ENCODE measurements around the gene FARSA.

DNA sequence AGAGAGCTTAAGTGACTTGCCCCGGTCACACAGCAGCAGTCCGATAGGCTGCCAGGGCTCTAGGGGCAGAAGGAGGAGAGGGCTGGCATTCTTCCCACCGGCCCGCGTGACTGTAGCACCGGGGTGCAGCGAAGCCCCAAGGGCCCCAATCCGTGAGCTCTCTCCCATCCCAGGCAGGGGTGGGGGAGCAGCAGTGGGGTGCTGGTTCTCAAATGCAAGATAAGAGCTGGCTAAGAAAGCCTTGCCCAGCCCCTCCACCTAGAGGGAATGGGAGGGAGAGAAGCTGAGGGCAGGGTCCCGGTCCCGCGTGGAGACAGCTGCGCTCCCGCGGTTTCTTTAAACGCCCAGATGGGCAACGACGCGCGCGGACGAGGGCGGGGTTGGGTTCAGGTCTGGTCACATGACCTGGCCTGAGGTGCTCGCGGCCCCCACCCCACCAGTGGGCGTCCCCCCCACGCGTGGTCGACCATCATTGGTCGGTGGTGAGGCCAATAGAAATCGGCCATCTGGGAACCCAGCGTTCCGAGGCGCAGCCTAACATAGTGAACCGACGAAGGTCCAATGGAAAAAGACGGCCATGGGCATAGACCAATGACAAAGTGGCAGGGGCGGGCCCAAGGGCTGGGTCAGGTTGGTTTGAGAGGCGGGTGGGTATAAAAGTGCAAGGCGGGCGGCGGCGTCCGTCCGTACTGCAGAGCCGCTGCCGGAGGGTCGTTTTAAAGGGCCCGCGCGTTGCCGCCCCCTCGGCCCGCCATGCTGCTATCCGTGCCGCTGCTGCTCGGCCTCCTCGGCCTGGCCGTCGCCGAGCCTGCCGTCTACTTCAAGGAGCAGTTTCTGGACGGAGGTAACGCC is 4.6 kb upstream of the FARSA start, which contains the start of gene CALR:
- TF ChIP-seq, protein P1, sequence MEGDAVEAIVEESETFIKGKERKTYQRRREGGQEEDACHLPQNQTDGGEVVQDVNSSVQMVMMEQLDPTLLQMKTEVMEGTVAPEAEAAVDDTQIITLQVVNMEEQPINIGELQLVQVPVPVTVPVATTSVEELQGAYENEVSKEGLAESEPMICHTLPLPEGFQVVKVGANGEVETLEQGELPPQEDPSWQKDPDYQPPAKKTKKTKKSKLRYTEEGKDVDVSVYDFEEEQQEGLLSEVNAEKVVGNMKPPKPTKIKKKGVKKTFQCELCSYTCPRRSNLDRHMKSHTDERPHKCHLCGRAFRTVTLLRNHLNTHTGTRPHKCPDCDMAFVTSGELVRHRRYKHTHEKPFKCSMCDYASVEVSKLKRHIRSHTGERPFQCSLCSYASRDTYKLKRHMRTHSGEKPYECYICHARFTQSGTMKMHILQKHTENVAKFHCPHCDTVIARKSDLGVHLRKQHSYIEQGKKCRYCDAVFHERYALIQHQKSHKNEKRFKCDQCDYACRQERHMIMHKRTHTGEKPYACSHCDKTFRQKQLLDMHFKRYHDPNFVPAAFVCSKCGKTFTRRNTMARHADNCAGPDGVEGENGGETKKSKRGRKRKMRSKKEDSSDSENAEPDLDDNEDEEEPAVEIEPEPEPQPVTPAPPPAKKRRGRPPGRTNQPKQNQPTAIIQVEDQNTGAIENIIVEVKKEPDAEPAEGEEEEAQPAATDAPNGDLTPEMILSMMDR (IDR thresholded peaks at IDR 0.05) = no peak
- TF ChIP-seq EZH2 (IDR thresholded peaks at IDR 0.05; ENCODE audit: borderline replicate concordance, insufficient read depth, low read depth, low read length, poor library complexity, severe bottlenecking) = no peak

Measured in B cell (primary cell).